Stimulated activated CD8-positive, alpha-beta memory T cell treated with anti-CD3 and anti-CD28 coated beads, Interleukin-7, amount 100 ng/mL, for 48 hours (primary cell): Measurements from ENCODE around the gene IL17C.

Source experiments
- DNase-seq, 2 donors: peaks; one replicate each; pipeline ENCODE4 v3.0.0-alpha.2; 2020; ENCODE audit warnings: low read depth in 1 of 2; ENCODE audit errors: extremely low read depth in 1 of 2

Gene IL17C

GRCh38 chr16:88626646-88627045 is 11.7 kb upstream of the IL17C start:
- no peak for DNase-seq

- DNase-seq: no peak
Observed at GRCh38 chr16:88627531-88628411, 10.6 kb upstream of the IL17C start.

- DNase-seq: no peak
Observed at GRCh38 chr16:88628512-88628974, 9.8 kb upstream of the IL17C start.

GRCh38 chr16:88629835-88630234 is 8.5 kb upstream of the IL17C start:
- DNase-seq: no peak

- no peak for DNase-seq
Observed at GRCh38 chr16:88630433-88630832, 7.9 kb upstream of the IL17C start.

- DNase-seq: no peak
Observed at GRCh38 chr16:88630941-88631340, 7.4 kb upstream of the IL17C start.

GRCh38 chr16:88631384-88631783 is 7.0 kb upstream of the IL17C start:
- no peak for DNase-seq

GRCh38 chr16:88631920-88632586 is 6.3 kb upstream of the IL17C start:
- DNase-seq: no peak

- no peak for DNase-seq
Observed at GRCh38 chr16:88632587-88632930, 5.8 kb upstream of the IL17C start.

GRCh38 chr16:88633684-88634140 is 4.7 kb upstream of the IL17C start:
- peak; percentile 45 to 56 for DNase-seq

- DNase-seq: peak; percentile 45 to 47
Observed at GRCh38 chr16:88634141-88634993, 4.0 kb upstream of the IL17C start.

GRCh38 chr16:88634994-88635670 is 3.2 kb upstream of the IL17C start:
- DNase-seq: no peak

GRCh38 chr16:88635671-88636319 is 2.6 kb upstream of the IL17C start:
- no peak for DNase-seq

GRCh38 chr16:88636488-88637265 is 1.7 kb upstream of the IL17C start:
- no peak for DNase-seq

- DNase-seq: no peak
Observed at GRCh38 chr16:88639231-88640038, 1.1 kb downstream of the IL17C start.

GRCh38 chr16:88640039-88640495 is 1.7 kb downstream of the IL17C start:
- no peak for DNase-seq

GRCh38 chr16:88640498-88641247 is 2.3 kb downstream of the IL17C start:
- no peak for DNase-seq
